ENCODE measurements around the gene FAM110C.

DNA sequence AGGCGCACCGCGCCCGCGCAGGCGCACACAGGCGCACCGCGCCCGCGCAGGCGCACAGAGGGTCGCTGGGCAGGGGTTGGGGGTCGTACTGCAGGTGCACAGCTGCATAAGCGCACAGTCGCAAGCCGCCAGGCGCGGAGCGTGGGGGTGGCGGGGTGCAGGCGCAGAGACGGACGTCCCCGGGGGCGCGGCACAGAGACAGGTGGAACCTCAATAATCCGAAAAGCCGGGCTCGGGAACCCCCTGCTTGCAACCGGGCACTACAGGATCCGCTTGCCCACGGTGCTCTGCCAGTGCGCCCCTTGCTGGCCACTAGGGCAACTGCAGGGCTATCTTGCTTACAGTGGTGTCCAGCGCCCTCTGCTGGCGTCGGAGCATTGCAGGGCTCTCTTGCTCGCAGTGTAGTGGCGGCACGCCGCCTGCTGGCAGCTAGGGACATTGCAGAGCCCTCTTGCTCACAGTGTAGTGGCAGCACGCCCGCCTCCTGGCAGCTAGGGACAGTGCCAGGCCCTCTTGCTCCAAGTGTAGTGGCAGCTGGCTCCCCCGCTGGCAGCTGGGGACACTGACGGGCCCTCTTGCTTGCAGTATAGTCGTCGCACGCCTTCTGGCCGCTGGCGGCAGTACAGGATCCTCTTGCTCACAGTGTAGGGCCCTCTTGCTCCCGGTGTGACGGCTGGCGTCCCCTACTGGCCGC is 34.9 kb downstream of the FAM110C start:
- TF ChIP-seq, protein P1, sequence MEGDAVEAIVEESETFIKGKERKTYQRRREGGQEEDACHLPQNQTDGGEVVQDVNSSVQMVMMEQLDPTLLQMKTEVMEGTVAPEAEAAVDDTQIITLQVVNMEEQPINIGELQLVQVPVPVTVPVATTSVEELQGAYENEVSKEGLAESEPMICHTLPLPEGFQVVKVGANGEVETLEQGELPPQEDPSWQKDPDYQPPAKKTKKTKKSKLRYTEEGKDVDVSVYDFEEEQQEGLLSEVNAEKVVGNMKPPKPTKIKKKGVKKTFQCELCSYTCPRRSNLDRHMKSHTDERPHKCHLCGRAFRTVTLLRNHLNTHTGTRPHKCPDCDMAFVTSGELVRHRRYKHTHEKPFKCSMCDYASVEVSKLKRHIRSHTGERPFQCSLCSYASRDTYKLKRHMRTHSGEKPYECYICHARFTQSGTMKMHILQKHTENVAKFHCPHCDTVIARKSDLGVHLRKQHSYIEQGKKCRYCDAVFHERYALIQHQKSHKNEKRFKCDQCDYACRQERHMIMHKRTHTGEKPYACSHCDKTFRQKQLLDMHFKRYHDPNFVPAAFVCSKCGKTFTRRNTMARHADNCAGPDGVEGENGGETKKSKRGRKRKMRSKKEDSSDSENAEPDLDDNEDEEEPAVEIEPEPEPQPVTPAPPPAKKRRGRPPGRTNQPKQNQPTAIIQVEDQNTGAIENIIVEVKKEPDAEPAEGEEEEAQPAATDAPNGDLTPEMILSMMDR (IDR thresholded peaks at IDR 0.05): peak in 4 of 6 experiments; percentile 32 to 80 (median 72)
- TF ChIP-seq POLR2A (IDR thresholded peaks at IDR 0.05): no peak
